ENCODE results near the gene TAF9B. TPM values are rescaled to one million over a fixed set of nuclear protein-coding genes. Genes with fewer than 3 reads are reported as not detected.

Gene TAF9B
- polyA plus RNA-seq, 1 donor from 2014 or later = 49.1 TPM

GRCh38 chrX:78133238-78133960 lies 6.1 kb downstream of the TAF9B start:
- H2AFZ ChIP-seq (ENCODE audit: low read depth, low read length) = no peak overlapping the region
- no peaks in the 10 kb centered on the region for H3F3A ChIP-seq (ENCODE audit: insufficient read depth, low read length, poor library complexity, severe bottlenecking)

GRCh38 chrX:78131117-78131516 lies 8.3 kb downstream of the TAF9B start:
- H2AFZ ChIP-seq (ENCODE audit: low read depth, low read length) = no peak overlapping the region
- no peak for TF ChIP-seq TAF1 (IDR thresholded peaks at IDR 0.05; ENCODE audit: low read depth)
- no peak for TF ChIP-seq SMC3 (conservative IDR thresholded peaks at IDR 0.05; ENCODE audit: poor library complexity)
- no peak for TF ChIP-seq EP300 (conservative IDR thresholded peaks at IDR 0.05; ENCODE audit: poor library complexity, severe bottlenecking)
- TF ChIP-seq EZH2 (IDR thresholded peaks at IDR 0.05; ENCODE audit: borderline replicate concordance, insufficient read depth, low read length, poor library complexity, severe bottlenecking) = no peak
- no peak for TF ChIP-seq MXI1 (conservative IDR thresholded peaks at IDR 0.05; ENCODE audit: poor library complexity, severe bottlenecking)
- TF ChIP-seq RAD21 (conservative IDR thresholded peaks at IDR 0.05) = no peak
- no peaks in the 10 kb centered on the region for H3K9me3 ChIP-seq (ENCODE audit: low read length)
- H3K4me3 ChIP-seq (ENCODE audit: low read length) = no peak overlapping the region
- H3K9me2 ChIP-seq (ENCODE audit: insufficient read depth, low read length) = no peaks in the 10 kb centered on the region
- no peak overlapping the region for H3K9ac ChIP-seq (ENCODE audit: low read length)
- no peak overlapping the region for H3K27ac ChIP-seq (ENCODE audit: low read length)
- no peaks in the 10 kb centered on the region for H3K36me3 ChIP-seq (ENCODE audit: insufficient read depth, low read length)
- H3F3A ChIP-seq (ENCODE audit: insufficient read depth, low read length, poor library complexity, severe bottlenecking) = no peaks in the 10 kb centered on the region
- H3K27me3 ChIP-seq (ENCODE audit: insufficient read depth, low read depth, low read length) = no peaks in the 10 kb centered on the region
- no peaks in the 10 kb centered on the region for H3K79me2 ChIP-seq (replicated peaks; ENCODE audit: insufficient read depth, low read length)
- H3K4me2 ChIP-seq (ENCODE audit: low read length) = no peak overlapping the region
- H4K20me1 ChIP-seq (ENCODE audit: insufficient read depth) = no peaks in the 10 kb centered on the region

More at GRCh38 chrX:78133238-78133960, 6.1 kb downstream of the TAF9B start:
- no peaks in the 10 kb centered on the region for H3K79me2 ChIP-seq (replicated peaks; ENCODE audit: insufficient read depth, low read length)
- H3K4me3 ChIP-seq (ENCODE audit: low read length) = no peak overlapping the region
- H3K36me3 ChIP-seq (ENCODE audit: insufficient read depth, low read length) = no peaks in the 10 kb centered on the region
- H3K9me3 ChIP-seq (ENCODE audit: low read length) = no peaks in the 10 kb centered on the region
- no peaks in the 10 kb centered on the region for H3K9me2 ChIP-seq (ENCODE audit: insufficient read depth, low read length)
- no peak overlapping the region for H3K27ac ChIP-seq (ENCODE audit: low read length)
- no peak overlapping the region for H3K4me2 ChIP-seq (ENCODE audit: low read length)
- H4K20me1 ChIP-seq (ENCODE audit: insufficient read depth) = no peaks in the 10 kb centered on the region
- TF ChIP-seq MXI1 (conservative IDR thresholded peaks at IDR 0.05; ENCODE audit: poor library complexity, severe bottlenecking) = no peak
- TF ChIP-seq RAD21 (conservative IDR thresholded peaks at IDR 0.05) = no peak
- TF ChIP-seq, protein P1, sequence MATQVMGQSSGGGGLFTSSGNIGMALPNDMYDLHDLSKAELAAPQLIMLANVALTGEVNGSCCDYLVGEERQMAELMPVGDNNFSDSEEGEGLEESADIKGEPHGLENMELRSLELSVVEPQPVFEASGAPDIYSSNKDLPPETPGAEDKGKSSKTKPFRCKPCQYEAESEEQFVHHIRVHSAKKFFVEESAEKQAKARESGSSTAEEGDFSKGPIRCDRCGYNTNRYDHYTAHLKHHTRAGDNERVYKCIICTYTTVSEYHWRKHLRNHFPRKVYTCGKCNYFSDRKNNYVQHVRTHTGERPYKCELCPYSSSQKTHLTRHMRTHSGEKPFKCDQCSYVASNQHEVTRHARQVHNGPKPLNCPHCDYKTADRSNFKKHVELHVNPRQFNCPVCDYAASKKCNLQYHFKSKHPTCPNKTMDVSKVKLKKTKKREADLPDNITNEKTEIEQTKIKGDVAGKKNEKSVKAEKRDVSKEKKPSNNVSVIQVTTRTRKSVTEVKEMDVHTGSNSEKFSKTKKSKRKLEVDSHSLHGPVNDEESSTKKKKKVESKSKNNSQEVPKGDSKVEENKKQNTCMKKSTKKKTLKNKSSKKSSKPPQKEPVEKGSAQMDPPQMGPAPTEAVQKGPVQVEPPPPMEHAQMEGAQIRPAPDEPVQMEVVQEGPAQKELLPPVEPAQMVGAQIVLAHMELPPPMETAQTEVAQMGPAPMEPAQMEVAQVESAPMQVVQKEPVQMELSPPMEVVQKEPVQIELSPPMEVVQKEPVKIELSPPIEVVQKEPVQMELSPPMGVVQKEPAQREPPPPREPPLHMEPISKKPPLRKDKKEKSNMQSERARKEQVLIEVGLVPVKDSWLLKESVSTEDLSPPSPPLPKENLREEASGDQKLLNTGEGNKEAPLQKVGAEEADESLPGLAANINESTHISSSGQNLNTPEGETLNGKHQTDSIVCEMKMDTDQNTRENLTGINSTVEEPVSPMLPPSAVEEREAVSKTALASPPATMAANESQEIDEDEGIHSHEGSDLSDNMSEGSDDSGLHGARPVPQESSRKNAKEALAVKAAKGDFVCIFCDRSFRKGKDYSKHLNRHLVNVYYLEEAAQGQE (IDR thresholded peaks at IDR 0.05; ENCODE audit: borderline replicate concordance) = no peak
- no peak overlapping the region for H3K9ac ChIP-seq (ENCODE audit: low read length)
- H3K27me3 ChIP-seq (ENCODE audit: insufficient read depth, low read depth, low read length) = no peaks in the 10 kb centered on the region

DNA sequence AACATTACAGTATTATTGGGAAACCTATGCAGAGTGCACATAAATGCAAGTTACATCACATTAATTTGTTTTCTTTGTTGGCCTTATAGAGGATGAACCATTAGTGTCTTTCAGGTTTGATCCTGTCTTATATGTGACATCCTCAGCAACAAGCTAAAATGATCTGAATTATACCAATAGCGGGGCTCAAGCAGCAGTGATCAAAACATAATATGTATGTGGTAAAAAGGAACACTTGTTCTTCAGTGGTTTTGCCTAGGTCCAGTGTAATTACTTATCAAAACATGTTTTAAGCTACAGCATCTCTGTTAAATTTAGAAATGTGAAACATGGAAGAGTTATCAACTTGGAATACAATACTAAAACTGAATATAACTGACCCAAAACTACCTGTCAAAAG lies 9.1 kb downstream of the TAF9B start:
- H3K9me2 ChIP-seq (ENCODE audit: insufficient read depth, low read length) = no peaks in the 10 kb centered on the region
- no peaks in the 10 kb centered on the region for H3K36me3 ChIP-seq (ENCODE audit: insufficient read depth, low read length)
- no peak overlapping the region for H2AFZ ChIP-seq (ENCODE audit: low read depth, low read length)
- TF ChIP-seq RAD21 (conservative IDR thresholded peaks at IDR 0.05) = no peak
- no peak for TF ChIP-seq TAF1 (IDR thresholded peaks at IDR 0.05; ENCODE audit: low read depth)
- no peak for TF ChIP-seq CTCF (IDR thresholded peaks at IDR 0.05; ENCODE audit: poor library complexity, severe bottlenecking)
- TF ChIP-seq MXI1 (conservative IDR thresholded peaks at IDR 0.05; ENCODE audit: poor library complexity, severe bottlenecking) = no peak
- no peak for TF ChIP-seq POLR2AphosphoS5 (IDR thresholded peaks at IDR 0.05)
- TF ChIP-seq EZH2 (IDR thresholded peaks at IDR 0.05; ENCODE audit: borderline replicate concordance, insufficient read depth, low read length, poor library complexity, severe bottlenecking) = no peak
- no peak for TF ChIP-seq SMC3 (conservative IDR thresholded peaks at IDR 0.05; ENCODE audit: poor library complexity)
- TF ChIP-seq EP300 (conservative IDR thresholded peaks at IDR 0.05; ENCODE audit: poor library complexity, severe bottlenecking) = no peak
- TF ChIP-seq, protein P1 (IDR thresholded peaks at IDR 0.05; ENCODE audit: borderline replicate concordance) = no peak
- H3F3A ChIP-seq (ENCODE audit: insufficient read depth, low read length, poor library complexity, severe bottlenecking) = no peaks in the 10 kb centered on the region
- no peak overlapping the region for H3K4me2 ChIP-seq (ENCODE audit: low read length)
- no peak overlapping the region for H3K4me3 ChIP-seq (ENCODE audit: low read length)
- no peaks in the 10 kb centered on the region for H3K27me3 ChIP-seq (ENCODE audit: insufficient read depth, low read depth, low read length)
- no peaks in the 10 kb centered on the region for H3K9me3 ChIP-seq (ENCODE audit: low read length)
- H3K9ac ChIP-seq (ENCODE audit: low read length) = no peak overlapping the region
- no peaks in the 10 kb centered on the region for H3K79me2 ChIP-seq (replicated peaks; ENCODE audit: insufficient read depth, low read length)
- H4K20me1 ChIP-seq (ENCODE audit: insufficient read depth) = no peaks in the 10 kb centered on the region
- no peak overlapping the region for H3K27ac ChIP-seq (ENCODE audit: low read length)

Measured in neural cell (in vitro differentiated cells).